NCI-H510A treated with DMSO at 0.1 percent for 48 hours (cell line): Measurements from ENCODE around the gene OR52E1.
A peak's percentile ranks its signal among the peaks of the same experiment; 100 is the strongest.
"Not testable (repeated sequence)": the region's sequence is repeated elsewhere in the genome, so short reads cannot be mapped to it uniquely, and the experiment has no call there.

ENCODE experiments used
- DNase-seq: peaks from one replicate; lab custom pipeline; 2025; lab: John Stamatoyannopoulos, UW

Gene OR52E1

GRCh38 chr11:5069272-5069671, at the start of gene OR52E1:
Gene OR52E1 (plus strand): TSS chr11:5069572.
- no peak for DNase-seq

GRCh38 chr11:5021996-5022395, 47.4 kb upstream of the OR52E1 start:
- DNase-seq = no peak

DNA sequence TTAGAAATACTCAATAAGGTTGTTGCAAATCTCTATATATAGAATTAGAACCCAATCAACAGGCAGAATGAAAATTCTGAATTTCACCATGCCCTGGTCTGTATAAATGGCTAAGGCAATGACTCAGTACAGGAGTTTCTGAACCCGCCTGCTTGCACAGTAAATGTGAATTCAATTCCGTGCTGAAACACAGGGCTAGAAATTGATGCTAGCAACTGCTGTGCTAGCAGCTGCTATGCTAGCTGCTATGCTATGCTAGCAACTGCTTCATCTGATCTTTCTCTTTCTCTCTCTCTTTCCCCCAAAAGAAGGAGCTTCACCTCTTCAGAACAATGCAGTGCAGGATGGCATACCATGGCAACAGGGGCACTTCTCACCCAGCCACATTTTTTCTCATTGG, 32.7 kb upstream of the OR52E1 start:
- DNase-seq = no peak

DNA sequence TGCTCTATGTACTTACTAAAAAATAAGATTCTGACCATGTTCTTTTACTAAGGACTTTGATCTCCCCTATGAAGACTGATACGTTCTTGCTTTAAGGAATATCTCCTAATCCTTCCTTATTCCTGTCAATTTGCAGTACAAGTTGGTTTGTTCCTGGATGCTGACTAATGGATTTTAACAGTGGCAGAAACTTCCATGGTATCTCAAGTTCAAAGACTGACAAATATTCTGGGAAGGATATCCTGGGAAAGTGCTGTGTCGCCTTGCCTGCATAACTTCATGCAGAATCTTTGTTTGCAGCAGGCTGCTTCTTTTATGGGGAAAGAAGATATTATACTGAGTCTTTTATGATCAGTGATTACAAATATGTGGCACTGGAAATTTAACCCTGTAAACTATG, 31.4 kb upstream of the OR52E1 start:
- DNase-seq = no peak

GRCh38 chr11:5038341-5038740, 31.0 kb upstream of the OR52E1 start:
- no peak for DNase-seq

- DNase-seq = no peak
These were observed 28.5 kb upstream of the OR52E1 start for GRCh38 chr11:5040876-5041275.

DNA sequence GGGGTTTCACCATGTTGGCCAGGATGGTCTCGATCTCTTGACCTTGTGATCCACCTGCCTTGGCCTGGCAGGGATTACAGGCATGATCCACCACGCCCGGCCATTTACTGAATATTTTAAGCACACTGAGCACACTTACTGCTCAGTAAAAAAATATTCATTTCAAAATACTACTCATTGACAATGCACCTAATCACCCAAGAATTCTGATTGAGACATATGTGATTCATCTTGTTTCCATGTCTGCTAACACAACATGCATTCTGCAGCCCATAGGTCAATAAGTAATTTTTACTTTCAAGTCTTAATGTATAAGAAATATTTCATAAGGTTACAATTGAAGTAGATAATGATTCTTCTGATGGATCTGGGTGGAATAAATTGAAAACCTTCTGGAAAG, 27.3 kb upstream of the OR52E1 start:
- DNase-seq = no peak

GRCh38 chr11:5043380-5043779, 26.0 kb upstream of the OR52E1 start:
- DNase-seq = no peak

DNA sequence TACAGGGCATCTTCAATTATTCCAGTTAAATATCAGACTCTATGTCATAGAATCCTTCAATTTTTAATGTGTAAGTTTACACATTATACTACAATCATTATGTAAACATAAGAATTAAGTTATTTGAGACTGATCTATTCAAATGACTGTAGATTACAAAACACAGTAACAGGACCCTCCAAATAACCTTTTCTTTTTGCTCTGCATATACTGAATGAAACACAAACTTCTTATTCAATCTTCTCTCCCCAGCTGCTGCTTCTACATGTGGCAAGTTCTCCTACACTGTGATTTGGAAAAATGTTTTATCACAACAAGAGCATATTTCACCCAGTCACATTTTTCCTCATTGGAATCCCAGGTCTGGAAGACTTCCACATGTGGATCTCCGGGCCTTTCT, 23.1 kb upstream of the OR52E1 start, which contains the start of gene OR52J3:
OR52J3 (plus strand) TSS at position 301 of the 400 bp plus-strand sequence; CDS start at position 301, 0 bp downstream.
- DNase-seq = no peak

DNA sequence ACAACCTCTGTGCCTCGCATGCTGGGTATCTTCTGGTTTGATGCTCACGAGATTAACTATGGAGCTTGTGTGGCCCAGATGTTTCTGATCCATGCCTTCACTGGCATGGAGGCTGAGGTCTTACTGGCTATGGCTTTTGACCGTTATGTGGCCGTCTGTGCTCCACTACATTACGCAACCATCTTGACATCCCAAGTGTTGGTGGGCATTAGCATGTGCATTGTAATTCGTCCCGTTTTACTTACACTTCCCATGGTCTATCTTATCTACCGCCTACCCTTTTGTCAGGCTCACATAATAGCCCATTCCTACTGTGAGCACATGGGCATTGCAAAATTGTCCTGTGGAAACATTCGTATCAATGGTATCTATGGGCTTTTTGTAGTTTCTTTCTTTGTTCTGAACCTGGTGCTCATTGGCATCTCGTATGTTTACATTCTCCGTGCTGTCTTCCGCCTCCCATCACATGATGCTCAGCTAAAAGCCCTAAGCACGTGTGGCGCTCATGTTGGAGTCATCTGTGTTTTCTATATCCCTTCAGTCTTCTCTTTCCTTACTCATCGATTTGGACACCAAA, 22.5 kb upstream of the OR52E1 start:
- DNase-seq = no peak

- DNase-seq = not testable (repeated sequence)
These were observed 10.7 kb upstream of the OR52E1 start for GRCh38 chr11:5058679-5059078.

DNA sequence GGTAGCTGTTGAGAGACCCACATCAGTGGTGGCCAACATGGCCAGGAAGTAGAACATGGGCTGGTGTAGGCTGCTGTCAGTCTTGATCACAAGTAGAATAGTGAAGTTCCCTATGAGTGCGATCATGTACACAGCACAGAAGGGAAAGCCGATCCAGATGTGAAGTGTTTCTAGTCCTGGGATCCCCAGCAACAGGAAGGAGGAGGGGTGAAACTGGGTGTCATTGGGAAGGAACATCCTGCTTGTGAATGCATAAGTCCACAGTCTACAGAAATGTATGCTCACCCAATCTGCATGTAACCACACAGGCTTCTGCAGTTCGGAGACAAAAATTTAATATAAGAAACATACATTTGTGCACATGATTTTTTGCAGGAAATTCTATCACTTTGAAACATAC, 10.0 kb upstream of the OR52E1 start, which contains the start of gene OR52E2:
OR52E2 (minus strand) TSS at position 237 of the 400 bp plus-strand sequence; CDS start at position 237, 0 bp downstream.
- DNase-seq = no peak

DNA sequence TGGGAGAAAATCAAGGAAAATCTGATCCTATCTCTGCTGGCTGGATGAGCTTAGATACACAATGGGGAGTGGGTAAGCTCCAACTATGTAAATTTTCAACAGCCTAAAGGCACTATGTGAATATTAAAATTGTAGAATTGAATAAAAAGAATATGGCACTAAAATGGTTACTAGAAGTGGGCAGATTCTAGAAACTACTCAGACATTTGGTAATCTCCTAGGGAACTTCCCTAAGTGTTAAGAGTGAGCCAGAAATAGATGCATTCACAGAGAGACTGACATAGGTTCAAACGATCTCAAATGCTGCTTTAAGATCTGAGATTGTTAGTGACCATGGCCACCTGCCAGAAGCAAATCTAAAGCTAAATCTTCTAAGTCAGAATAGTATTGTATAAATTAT, 4.3 kb upstream of the OR52E1 start:
- DNase-seq = no peak

- no peak for DNase-seq
These were observed 2.4 kb downstream of the OR52E1 start for GRCh38 chr11:5071799-5072198.

DNA sequence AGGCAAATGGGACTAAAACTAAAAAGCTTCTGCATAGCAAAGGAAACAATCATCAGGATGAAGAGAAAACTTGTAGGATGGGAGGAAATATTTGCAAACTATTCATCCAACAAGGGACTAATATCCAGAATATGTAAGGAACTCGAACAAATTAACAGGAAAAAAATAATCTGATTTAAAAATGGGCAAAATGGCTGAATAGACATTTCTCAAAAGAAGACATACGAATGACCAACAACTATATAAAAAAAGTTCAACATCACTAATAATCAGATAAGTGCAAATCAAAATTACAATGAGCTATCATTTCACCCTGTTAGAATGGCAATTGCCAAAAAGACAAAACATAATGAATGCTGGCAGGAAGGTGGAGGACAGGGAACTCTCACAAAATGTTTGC, 12.0 kb downstream of the OR52E1 start:
- DNase-seq = no peak

GRCh38 chr11:5083602-5084001, 14.2 kb downstream of the OR52E1 start:
- no peak for DNase-seq

DNA sequence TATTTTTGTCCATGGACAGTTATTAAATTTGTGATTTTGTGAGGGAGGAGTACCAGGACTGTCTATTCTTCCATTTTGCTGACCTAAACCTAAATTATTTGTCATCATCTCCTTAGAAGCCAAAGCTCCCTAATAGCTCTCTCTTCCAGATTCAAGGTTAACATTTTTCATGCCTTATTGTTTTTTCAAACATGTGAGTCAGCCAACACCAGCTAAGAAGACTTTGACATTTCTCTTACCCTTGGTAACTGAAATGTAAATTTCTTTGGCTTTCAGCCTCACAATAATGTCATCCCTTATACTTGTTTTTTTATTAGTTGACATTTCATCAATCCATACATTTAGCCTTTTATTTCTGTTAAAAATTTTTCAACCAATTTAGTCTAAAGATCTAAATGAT, 19.2 kb downstream of the OR52E1 start:
- DNase-seq = no peak

DNA sequence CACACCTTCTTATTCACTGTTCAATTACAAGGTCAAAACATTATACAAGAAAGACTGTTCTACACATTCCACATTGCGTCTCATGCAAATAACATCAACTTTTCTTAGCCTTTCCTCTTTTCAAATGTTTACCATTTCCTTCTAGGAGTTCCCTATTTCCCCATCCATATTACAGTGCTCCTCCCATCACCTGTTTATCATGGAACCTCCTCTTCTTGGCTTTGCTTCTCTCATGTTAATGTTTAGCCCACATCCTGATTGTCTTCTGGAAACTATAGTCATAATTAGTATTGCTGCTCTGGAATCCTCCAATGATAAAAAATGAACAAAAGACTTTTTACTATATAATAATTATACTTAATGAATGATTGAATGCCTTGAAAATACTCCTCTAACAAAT, 21.3 kb downstream of the OR52E1 start:
- DNase-seq = no peak

GRCh38 chr11:5092821-5093585, 23.6 kb downstream of the OR52E1 start:
- DNase-seq = no peak

DNA sequence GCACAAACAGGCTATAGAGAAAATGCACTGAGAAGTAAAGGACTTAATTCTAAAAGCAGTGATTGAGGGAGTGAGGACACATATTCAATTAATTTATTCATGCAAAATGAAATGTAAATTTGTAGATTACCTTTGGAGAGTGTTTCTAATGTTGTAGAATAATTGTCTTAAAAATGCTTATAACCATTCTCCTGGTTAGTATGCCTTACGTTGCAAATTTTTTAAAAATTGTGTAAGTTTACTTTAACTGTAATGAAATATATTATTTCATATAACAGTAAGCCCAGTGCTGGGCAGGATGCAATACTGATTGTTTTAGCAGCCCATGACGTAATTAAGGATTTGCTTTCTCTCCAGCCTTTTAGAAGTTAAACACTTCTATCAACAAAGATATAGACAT, 26.6 kb downstream of the OR52E1 start:
- no peak for DNase-seq

DNA sequence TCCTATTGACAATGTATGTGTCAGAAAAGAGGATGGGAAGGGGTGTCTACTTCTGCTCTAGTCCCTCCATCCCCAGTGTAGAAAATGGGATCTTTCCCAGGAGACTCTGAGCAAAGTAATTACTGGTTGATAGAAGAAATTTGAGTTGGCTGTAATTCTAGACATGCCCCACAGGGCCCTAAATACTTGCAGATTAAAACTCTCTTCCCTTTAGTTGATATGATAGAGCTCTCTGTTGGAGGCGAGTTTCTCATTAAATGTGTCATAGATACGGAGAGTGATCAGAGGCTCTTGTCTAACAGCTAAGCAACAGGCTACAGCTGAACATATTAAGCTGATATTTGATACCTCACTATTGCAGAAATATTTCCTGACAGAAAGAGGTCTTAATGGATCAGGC, 32.9 kb downstream of the OR52E1 start:
- DNase-seq = peak; percentile 3

DNA sequence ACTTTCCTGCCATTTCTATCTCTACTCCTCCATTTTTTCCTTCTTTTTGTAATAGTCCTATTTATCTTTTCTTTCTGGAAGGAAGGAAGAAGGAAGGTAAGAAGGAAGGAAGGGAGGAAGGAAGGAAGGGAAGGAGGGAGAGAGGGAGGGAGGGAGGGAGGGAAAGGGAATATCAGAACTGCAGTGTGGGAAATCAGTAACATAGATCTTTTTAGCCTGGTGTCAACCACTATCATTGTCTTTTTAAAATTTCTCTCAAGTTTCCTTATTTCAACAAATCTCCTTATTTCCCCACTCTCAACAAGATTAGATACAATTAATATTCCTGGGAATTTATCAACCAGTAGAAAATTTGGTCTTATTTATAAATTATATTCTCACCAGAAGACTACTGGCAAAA, 33.7 kb downstream of the OR52E1 start:
- DNase-seq = no peak

DNA sequence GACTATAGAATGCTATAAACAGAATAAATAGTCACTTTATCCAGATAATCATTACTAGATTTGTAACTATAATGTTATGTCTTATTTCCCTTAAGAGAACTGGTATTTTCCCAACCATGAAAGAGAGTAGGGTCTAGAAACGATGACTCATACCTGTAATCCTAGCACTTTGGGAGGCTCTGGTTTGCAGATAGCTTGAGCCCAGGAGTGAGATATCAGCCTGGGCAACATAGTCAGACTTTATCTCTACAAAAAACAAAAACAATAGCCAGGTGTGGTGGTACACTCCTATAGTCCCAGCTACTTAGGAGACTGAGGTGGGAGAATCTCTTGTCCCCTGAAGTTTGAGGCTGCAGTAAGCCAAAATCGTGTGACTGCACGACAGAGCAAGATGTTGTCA, 37.9 kb downstream of the OR52E1 start:
- DNase-seq = no peak

DNA sequence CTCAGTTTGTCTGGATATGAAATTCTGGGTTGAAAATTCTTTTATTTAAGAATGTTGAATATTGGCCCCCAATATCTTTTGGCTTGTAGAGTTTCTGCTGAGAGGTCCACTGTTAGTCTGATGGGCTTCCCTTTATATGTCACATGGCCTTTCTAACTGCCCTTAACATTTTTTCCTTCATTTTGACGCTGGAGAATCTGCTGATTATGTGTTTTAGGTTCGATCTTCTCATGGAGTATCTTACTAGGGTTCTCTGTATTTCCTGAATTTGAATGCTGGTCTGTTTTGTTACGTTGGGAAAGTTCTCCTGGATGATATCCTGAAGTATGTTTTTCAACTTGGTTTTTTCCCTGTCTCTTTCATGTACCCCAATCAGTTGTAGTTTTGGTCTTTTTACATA, 46.0 kb downstream of the OR52E1 start:
- DNase-seq = no peak
